ENCODE data around the gene ERICH2.

ERICH2 gene

GRCh38 chr2:170763232-170763631 lies 6.9 kb upstream of the ERICH2 start:
- no peak for DNase-seq (ENCODE audit: low read depth in 2 of 2)

- DNase-seq (ENCODE audit: low read depth in 2 of 2): no peak
Observed at GRCh38 chr2:170764880-170765261, 5.3 kb upstream of the ERICH2 start.

DNA sequence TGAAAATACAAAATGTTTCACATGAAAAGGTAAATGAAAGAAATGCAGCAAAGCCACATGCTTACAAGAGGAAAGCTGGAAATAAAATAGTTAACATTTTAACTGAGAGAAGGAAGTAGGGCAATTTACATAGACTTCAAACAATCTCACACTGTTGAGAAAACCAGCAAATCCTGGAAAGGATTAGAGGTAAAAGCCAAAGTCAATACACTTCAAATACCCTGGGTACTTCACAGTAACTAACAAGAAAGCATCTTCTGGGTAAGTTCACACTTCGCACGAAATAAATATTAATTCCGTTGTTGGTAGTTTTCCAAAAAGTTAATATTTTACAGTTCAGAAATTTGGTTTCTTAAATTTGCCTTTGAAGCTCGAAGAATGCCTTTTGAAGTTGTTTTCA lies 3.5 kb upstream of the ERICH2 start:
- DNase-seq (ENCODE audit: low read depth in 2 of 2): no peak

GRCh38 chr2:170770606-170771420 lies 635 bp downstream of the ERICH2 start:
- DNase-seq (ENCODE audit: low read depth in 2 of 2): peak; percentile 58 to 66

GRCh38 chr2:170771421-170771937 lies 1.3 kb downstream of the ERICH2 start:
- DNase-seq (ENCODE audit: low read depth in 2 of 2): no peak

DNA sequence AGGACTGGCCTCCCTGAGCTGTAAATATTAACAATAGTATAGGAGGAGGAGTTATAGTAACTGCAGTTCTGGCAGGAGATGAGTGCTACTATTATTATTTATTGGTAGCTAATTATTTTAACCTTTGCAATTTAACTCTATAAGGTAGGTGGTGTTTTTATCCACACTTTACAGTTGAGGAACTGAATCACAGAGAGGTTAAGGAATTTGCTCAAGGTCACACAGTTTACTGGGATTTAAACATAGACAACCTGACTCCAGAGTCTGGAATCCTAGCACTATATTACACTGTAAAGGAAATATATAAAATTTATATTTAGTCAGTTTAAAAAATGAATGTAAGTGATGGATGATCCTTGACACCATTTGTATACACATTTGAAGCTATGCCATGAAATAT lies 2.1 kb downstream of the ERICH2 start:
- DNase-seq (ENCODE audit: low read depth in 2 of 2): no peak

GRCh38 chr2:170774074-170774473 lies 3.9 kb downstream of the ERICH2 start:
- DNase-seq (ENCODE audit: low read depth in 2 of 2): no peak

DNA sequence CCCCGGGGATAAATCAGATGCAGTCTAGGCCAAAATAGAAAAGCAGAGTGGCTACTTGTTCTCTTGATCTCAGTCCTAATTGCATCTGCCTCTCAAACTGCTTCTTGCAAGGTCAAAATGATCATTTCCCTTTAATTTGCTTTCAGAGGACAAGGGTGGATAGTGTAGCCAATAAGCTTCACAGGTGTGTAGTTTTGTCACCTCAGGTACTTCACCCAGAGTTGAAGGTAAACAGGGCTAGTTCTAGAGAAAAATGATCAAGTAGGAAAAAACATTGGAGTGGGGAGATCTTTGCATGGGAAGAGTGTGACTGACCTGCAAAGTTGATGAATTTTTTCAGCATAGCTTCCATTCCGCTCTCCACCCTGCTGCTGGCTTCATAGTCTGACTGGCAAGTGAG lies 8.7 kb downstream of the ERICH2 start:
- no peak for DNase-seq (ENCODE audit: low read depth in 2 of 2)

DNA sequence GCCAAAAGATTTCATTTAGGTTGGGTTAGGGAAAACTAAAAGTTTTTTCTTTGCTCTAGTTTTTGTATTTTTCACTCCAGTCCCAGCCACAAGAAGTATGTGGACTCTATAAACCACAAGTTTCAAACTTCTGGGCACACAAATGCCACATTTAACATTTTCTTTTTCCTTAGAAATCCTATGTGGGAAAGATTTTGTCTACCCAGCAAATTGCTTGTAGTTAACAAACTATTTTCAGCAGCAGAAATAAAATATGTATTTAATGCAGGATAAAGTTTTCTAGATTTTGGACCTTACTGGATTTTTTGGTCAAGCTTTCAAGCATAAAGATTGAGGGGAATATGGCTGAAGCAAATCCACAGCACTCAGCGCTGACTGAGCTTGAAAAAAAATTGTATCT lies 9.1 kb downstream of the ERICH2 start:
- DNase-seq (ENCODE audit: low read depth in 2 of 2): no peak

- no peak for DNase-seq (ENCODE audit: low read depth in 2 of 2)
Observed at GRCh38 chr2:170782673-170783072, 12.5 kb downstream of the ERICH2 start.

DNA sequence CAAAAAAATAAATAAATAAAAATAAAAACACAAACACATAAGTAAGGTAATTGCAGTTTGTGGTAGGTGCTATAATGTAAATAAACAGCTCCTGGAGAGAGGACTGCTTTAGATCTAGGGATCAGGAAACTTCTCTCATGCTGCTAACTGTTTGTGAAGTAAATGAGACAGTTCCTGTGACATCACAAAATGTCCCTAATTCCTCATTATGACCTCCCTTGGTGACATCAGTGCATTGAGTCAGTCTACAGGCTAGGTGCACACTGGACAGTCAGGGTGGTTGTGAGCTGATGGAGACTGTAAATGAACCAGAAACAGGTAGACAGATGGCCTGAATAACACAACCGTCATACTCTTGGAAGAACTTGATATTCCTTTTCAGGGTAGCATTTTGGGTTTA lies 13.4 kb downstream of the ERICH2 start:
- no peak for DNase-seq (ENCODE audit: low read depth in 2 of 2)

GRCh38 chr2:170798996-170799395 lies 28.8 kb downstream of the ERICH2 start:
- DNase-seq (ENCODE audit: low read depth in 2 of 2): no peak

- no peak for DNase-seq (ENCODE audit: low read depth in 2 of 2)
Observed at GRCh38 chr2:170806548-170806947, 36.4 kb downstream of the ERICH2 start.

GRCh38 chr2:170812710-170813600 lies 42.8 kb downstream of the ERICH2 start:
- no peak for DNase-seq (ENCODE audit: low read depth in 2 of 2)

- no peak for DNase-seq (ENCODE audit: low read depth in 2 of 2)
Observed at GRCh38 chr2:170813611-170814532, 43.7 kb downstream of the ERICH2 start.

DNA sequence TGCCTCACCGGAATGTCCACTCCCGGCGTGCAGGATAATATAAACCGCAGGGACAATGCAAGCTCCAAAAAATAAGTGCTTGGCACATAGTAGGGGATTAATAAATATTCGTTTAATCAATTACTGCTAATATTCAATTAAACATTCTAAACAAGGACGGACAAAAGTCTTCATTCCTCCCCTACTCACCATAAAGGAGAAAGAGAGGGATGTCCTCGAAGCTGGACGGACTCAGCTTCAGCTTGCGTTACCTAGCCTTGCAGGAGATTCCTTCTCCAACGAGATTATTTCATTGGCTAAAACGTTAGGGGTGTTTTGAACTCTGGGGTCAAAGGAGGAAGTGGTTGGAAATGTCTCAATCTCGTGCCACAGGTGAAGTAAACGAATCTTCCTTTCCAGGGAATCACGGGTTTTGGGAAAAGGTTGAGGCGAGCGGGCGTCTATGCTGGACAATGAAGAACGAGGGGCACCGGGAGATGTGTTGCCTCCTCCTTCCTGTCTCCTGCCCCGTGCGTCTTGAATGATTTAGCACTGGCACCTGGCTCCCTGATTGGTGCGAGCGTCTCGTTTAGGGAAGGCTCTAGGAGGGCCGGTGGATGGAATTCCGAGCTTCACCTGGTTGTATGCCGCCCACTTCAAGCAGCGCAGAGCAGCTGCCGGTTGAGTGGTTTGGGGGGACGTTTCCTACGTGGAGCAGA lies 44.5 kb downstream of the ERICH2 start:
- DNase-seq (ENCODE audit: low read depth in 2 of 2): no peak

DNA sequence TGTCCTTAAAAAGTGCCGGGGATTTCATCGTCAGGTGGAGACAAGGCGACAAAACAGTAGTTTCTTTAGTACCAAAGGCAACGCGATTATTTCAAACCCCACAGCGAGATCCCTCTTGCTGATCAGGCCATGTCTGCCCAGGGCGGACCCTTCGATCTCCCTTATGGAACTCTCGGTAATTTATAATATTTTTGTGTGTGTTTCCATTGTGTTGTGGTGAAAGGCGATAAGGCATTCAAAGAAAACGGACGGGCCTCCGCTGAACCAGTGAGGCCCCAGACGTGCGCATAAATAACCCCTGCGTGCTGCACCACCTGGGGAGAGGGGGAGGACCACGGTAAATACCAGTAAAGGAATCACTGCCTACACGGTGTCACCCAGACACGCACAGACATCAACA lies 45.1 kb downstream of the ERICH2 start:
- no peak for DNase-seq (ENCODE audit: low read depth in 2 of 2)

- peak in 1 of 2 donors; percentile 55 for DNase-seq (ENCODE audit: low read depth in 2 of 2)
Observed at GRCh38 chr2:170815746-170816503, 45.7 kb downstream of the ERICH2 start.

GRCh38 chr2:170816504-170817092 lies 46.4 kb downstream of the ERICH2 start, which contains the start of gene GAD1:
GAD1 (plus strand) TSS chr2:170816887; CDS start chr2:170818592, 1,705 bp downstream.
- peak; percentile 57 to 65 for DNase-seq (ENCODE audit: low read depth in 2 of 2)
